AG10803 (cell line): ENCODE results near the gene PROK1.

Experiments used
- DNase-seq: peaks from one replicate; pipeline ENCODE4 v3.0.0; 2010; ENCODE audit warnings: low read depth
- H3K4me3 ChIP-seq: 2 replicates; pipeline ENCODE4 v1.5.1; 2011; ENCODE audit warnings: mild to moderate bottlenecking, low read length, control low read depth
- TF ChIP-seq, protein P1 (sequence below): conservative IDR thresholded peaks from 2 replicates; pipeline ENCODE4 v1.5.1; 2011; ENCODE audit warnings: mild to moderate bottlenecking, low read length, control low read depth, inconsistent platforms

PROK1 gene

DNA sequence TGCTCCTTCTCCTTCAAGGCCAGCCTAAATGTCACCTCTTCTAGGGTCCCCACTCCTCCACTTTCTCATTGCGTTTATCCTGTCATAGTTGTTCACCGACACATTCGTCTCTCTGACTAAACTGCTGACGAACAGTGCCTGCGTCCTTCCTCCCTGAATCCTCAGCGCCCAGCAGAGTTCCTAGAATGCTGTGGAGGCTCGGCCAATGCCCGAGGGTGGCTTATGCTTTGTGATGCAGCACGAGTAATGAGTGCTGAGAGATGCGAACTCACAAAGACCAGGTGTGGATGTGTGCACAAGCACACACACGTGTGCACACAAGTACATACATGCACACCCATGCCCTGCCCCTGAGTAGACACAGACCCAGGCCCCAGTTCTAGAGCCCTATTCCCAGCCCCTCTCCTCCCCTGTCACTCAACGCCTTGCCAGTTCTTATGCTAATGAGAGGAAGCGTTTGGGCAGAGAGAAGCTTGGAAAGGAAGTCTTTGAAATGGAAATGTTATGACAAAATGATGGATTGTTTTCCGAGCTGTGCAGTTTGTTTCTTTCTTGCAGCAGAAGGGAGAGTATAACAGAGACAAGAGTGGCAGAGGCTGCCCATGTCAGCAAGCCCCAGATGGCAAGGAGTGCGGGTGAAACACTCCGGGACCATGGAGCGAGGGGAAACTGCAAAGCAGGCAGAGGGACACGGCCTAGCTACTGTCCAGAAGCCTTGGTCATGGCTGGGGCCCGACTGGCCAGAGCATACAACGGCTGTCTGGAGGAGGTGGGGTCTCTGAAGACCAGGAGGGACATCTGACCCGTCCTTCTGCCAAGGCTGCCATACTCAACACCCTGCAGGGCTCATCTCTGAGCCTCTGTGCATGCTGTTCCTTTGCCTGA, 43.8 kb downstream of the PROK1 start:
- H3K4me3 ChIP-seq: no peak overlapping the region
- no peak for DNase-seq
- TF ChIP-seq, protein P1, sequence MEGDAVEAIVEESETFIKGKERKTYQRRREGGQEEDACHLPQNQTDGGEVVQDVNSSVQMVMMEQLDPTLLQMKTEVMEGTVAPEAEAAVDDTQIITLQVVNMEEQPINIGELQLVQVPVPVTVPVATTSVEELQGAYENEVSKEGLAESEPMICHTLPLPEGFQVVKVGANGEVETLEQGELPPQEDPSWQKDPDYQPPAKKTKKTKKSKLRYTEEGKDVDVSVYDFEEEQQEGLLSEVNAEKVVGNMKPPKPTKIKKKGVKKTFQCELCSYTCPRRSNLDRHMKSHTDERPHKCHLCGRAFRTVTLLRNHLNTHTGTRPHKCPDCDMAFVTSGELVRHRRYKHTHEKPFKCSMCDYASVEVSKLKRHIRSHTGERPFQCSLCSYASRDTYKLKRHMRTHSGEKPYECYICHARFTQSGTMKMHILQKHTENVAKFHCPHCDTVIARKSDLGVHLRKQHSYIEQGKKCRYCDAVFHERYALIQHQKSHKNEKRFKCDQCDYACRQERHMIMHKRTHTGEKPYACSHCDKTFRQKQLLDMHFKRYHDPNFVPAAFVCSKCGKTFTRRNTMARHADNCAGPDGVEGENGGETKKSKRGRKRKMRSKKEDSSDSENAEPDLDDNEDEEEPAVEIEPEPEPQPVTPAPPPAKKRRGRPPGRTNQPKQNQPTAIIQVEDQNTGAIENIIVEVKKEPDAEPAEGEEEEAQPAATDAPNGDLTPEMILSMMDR: no peak

DNA sequence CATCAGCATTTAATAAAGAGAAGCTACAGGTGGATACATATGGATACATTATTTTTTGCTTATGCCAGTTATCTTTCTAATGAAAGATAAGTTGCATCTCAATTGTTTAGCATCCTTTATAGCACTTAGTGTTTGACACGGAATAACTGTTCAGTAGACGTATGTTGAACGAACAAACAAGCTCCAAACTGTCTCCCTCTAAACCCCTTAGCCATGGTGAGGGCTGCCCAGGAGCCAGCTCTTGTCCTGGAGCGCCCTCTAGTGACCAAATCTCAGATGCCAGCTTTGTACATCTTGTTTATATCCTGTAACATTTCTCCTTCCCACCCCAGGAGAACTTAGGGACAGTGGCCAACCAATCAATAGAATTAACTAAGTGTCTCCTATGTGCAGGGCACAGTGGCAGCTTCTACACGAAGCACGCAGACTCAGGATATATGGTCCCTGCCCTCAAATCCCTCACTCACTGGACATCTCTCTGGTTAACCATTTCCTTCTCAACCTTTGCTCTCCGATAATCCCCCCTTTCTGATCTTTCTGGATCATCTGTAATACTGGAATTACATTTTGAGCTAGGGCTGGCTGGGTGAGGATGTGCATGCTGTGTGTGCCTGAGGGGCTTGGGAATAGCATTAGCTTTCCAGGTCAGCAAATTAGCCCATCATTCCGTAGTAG, 45.1 kb downstream of the PROK1 start:
- TF ChIP-seq, protein P1: peak; percentile 94
- H3K4me3 ChIP-seq: no peak overlapping the region
- peak; percentile 62 for DNase-seq

DNA sequence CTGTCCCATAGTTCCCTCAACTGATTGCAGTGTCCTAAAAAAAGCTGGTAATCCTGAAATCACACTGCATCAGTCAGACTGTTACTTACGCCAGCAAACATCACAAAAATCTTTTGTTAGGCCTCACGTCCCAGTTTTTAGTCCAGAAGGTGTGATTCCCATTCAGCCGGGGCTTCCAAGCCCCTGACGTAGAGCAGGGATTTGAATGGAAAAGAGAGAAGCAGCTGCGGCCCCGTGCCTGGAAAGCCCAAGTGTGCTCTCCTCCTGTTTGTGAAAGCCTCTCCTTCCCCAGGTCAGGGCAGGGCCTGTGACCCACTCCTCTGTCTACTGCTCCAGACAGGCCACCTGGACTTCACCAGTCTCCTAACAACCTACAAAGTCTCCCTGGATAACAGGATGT, 47.3 kb downstream of the PROK1 start:
- DNase-seq: no peak
- H3K4me3 ChIP-seq: no peak overlapping the region
- TF ChIP-seq, protein P1: no peak

DNA sequence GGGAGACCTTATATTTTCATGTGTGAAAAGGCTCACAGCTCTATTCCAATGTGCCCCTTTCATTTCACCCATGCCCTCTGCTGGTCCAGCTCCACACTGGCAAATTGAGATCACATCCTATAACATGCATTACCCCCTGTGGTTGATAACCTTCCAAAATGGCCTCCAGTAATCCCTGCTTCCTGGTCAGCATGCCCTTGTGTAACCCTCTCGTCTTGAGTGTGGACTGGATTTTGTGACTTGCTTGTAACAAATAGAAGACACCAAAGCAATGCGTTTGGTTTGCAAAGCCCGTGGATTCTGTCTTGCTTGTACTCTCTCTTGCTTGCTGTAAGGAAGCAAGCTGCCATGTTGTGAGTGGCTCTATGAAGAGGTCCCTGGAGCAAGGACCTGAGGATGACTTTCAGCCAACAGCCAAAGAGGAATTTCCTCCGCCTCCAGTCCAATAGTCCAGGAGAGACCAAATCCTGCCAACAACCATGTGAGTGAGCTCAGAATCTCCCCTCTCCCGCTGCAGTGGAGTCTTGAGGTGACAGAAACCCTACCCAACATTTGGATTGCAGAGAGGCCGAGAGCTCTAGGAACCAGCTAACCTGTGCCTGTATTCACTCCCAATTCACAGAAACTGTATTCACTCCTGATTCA, 50.7 kb downstream of the PROK1 start:
- DNase-seq: no peak
- TF ChIP-seq, protein P1: no peak
- no peak overlapping the region for H3K4me3 ChIP-seq

DNA sequence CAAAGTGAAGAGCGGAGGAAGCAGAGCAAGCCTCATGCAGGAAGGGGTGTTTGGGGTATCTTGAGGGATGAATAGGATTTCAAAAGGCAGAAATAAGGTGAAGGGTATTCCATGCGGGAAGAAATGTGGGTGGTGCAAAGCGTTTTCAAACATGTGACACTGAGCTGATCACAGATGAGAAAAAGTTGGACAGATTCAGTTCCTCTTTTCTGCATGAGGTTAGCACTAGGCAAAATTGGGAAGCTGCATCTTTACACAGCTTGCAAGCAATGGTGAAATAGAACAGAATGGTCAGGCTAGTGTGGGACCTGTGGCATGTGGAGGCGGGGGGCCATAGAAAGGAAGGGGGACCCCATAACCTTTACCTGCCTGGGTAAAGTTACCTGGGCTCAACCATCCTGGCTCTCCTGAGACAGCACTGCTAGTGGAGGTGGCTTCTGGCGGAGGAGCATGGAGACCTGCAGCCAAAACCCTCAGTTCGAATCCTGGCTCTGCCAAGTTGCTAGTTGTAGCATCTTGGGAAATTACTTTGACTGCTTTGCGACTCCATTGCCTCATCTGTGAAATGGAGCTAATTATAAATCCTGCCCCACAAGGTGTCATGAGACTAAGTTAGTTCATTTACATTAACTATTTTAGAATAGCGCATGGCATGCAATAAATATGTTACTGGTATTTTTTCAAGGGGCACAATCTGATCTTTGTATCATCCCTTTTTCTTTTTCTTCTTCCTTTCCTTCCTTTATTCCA, 51.6 kb downstream of the PROK1 start:
- TF ChIP-seq, protein P1: no peak
- H3K4me3 ChIP-seq: no peak overlapping the region
- DNase-seq: no peak

DNA sequence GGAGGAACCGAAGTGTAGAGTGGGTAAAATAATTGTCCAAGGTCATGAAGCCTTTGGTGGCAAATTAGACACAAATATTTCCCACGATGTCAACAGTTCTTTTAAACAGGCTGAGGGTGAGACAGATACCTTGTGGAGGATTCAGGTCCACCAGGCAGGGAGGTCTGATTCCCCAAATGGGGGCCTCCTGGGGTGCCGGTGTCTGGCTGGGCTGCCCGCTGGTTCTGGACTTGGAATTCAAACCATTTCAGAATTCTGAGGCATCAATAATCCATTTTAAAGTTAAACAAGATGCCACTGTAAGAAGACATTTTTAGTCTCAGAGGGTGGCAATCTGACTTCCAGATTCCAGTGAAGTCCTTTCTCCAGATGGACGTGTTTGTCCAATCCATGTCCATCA, 52.5 kb downstream of the PROK1 start:
- no peak overlapping the region for H3K4me3 ChIP-seq
- DNase-seq: no peak
- TF ChIP-seq, protein P1: no peak
